Kidney epithelial cell (primary cell): Measurements from ENCODE around the gene LDLRAD4. TPM values are rescaled to one million over a fixed set of nuclear protein-coding genes. Genes with fewer than 3 reads are reported as not detected.
A peak's percentile ranks its signal among the peaks of the same experiment; 100 is the strongest.

ENCODE experiments used
- DNase-seq: peaks from one replicate; pipeline ENCODE4 v3.0.0-alpha.2; 2010; ENCODE audit warnings: low read depth
- H3K27me3 ChIP-seq: 2 replicates; pipeline ENCODE4 v1.6.0; 2011; ENCODE audit warnings: low read length; ENCODE audit not compliant: control insufficient read depth, insufficient read depth
- H3K36me3 ChIP-seq: 2 replicates; pipeline ENCODE4 v1.5.1; 2011; ENCODE audit warnings: low read length; ENCODE audit not compliant: control insufficient read depth, insufficient read depth
- H3K4me3 ChIP-seq: 2 replicates; pipeline ENCODE4 v1.5.1; 2011; ENCODE audit warnings: low read depth, mild to moderate bottlenecking, control low read depth, low read length
- total RNA-seq: library from RNA; depleted of rRNA; stranded (reverse); fragments of >200 nt; gene quantifications from 2 replicates; pipeline ENCODE4 v1.2.3, GENCODE V29; 2015
- TF ChIP-seq, protein P1 (sequence below): IDR thresholded peaks from 2 replicates; pipeline ENCODE4 v1.5.1; 2011; ENCODE audit warnings: mild to moderate bottlenecking, moderate library complexity, low read length, control low read depth, inconsistent platforms; ENCODE audit not compliant: insufficient read depth, poor library complexity, severe bottlenecking

Gene LDLRAD4
- total RNA-seq, 1 donor from 2014 or later = 5.8 TPM

- TF ChIP-seq, protein P1, sequence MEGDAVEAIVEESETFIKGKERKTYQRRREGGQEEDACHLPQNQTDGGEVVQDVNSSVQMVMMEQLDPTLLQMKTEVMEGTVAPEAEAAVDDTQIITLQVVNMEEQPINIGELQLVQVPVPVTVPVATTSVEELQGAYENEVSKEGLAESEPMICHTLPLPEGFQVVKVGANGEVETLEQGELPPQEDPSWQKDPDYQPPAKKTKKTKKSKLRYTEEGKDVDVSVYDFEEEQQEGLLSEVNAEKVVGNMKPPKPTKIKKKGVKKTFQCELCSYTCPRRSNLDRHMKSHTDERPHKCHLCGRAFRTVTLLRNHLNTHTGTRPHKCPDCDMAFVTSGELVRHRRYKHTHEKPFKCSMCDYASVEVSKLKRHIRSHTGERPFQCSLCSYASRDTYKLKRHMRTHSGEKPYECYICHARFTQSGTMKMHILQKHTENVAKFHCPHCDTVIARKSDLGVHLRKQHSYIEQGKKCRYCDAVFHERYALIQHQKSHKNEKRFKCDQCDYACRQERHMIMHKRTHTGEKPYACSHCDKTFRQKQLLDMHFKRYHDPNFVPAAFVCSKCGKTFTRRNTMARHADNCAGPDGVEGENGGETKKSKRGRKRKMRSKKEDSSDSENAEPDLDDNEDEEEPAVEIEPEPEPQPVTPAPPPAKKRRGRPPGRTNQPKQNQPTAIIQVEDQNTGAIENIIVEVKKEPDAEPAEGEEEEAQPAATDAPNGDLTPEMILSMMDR = no peak
- H3K36me3 ChIP-seq = no peaks in the 10 kb centered on the region
- no peaks in the 10 kb centered on the region for H3K27me3 ChIP-seq
- no peak overlapping the region for H3K4me3 ChIP-seq
- no peak for DNase-seq
Observed at GRCh38 chr18:13374096-13374467, 155.5 kb downstream of the LDLRAD4 start.

DNA sequence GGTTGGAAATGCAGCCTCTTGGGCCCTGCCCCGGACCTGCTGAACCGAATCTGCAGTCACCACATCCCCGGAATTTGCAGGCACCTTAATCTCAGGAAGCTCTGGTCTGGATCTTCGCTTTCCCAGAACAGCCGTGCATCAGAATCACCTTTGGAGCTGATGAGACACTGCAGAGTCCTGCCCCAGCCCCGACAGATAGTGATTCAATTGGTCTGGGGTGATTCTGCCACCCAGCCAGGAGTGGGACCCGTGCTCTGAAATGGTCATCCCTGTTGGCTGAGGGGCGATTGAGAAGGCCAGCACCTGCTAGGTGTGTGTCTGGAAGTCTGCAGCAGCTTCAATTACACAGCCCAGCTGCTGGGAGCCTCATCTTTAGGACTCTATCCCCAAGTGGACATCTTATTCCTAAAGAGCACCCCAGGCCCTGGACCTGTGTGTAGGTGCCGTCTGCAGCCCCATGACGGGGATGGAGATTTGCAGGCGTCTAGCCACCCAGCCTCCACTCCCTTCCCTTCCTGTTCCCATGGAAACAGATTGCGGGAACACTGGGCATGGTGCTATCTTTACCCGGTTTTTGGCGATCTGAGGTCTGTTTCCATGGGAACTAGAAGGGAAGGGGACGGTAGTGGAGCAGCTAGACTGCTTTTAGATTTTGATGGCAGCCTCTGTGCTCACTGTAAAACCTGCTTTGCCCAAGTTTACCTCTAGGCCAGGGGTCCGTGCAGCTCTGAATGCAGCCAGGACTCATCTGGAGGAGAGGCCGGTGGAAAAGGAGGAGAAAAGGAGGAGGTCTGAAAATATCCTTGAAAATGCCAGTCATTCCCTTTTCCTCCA is 156.1 kb downstream of the LDLRAD4 start:
- no peaks in the 10 kb centered on the region for H3K36me3 ChIP-seq
- no peaks in the 10 kb centered on the region for H3K27me3 ChIP-seq
- no peak for DNase-seq
- H3K4me3 ChIP-seq = no peak overlapping the region
- TF ChIP-seq, protein P1 = no peak

DNA sequence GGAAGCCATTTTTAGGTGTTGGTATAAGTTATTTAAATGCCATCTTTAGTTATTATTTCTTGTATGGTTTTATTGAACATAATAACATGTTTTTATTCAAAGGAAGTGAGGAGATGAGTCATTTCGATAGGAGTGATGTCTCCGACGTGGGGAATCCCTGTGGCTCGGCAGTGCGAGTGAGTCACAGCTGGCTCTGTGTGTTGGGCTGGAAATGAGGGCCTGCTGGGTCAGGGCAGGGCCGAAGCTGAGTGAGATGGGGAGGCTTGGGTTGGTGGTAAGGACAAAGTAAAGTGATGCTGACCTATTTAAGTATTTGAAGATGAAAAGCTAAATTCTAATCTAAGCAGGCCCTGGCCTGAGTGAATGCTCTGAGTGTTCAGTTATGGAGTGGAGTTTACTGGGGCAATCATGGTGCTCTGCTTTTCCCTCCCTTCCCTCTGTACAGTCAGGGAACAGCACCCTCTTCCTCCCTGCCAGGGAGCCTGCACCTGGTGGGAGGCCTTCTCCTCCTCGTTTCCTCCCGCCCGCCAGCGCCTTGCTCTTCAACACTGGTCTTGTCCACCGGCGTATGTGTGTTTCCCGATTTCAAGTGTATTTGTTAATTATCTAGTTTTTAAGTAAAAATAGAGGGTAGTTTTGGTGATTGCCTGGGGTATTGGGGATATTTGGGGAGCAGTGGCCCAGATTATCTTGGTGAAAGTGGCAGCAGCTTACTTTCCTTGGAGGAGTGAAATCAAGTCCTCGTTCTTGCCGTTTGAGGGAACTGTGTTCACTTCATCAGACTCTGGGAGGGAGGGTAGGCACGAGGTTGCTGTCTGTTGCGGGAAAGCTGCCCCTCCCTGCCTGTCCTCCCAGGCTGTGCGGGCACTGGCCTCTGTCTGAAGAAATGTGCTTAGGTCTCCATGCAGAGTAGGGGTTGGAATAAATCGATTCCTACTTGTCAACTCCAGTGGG is 157.0 kb downstream of the LDLRAD4 start:
- TF ChIP-seq, protein P1 = peak; percentile 20
- Histone ChIP-seq H3K4me3 (no peak overlapping the region), H3K27me3 (no peaks in the 10 kb centered on the region), H3K36me3 (no peaks in the 10 kb centered on the region)
- DNase-seq = peak; percentile 75

DNA sequence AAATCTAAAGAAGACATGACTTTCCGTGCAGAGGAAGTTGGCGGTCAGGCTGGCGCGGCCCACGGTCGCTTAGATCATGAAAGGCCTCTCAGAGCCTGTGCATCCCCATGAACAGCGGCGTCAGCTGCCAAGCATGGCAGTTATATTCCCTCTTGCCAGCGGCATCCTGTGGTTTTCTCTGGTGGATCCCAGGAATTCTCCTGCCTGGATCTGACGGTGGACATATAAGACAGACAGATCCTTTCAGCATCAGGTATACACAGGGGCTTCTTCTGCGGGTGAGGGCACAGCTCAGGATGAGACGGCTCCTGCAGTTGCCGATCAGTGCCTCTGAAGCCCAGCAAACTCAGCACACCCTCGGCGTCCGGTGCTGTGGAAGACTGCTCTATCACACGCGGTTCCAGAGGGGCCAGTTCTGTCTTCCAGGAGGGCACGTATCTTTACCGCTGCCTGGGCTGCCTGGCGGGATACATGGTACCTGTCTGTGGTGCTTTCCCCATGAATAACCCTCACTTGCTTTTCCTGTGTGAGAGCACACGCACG is 157.8 kb downstream of the LDLRAD4 start:
- no peak overlapping the region for H3K4me3 ChIP-seq
- no peaks in the 10 kb centered on the region for H3K36me3 ChIP-seq
- no peak for DNase-seq
- TF ChIP-seq, protein P1 = no peak
- no peaks in the 10 kb centered on the region for H3K27me3 ChIP-seq

DNA sequence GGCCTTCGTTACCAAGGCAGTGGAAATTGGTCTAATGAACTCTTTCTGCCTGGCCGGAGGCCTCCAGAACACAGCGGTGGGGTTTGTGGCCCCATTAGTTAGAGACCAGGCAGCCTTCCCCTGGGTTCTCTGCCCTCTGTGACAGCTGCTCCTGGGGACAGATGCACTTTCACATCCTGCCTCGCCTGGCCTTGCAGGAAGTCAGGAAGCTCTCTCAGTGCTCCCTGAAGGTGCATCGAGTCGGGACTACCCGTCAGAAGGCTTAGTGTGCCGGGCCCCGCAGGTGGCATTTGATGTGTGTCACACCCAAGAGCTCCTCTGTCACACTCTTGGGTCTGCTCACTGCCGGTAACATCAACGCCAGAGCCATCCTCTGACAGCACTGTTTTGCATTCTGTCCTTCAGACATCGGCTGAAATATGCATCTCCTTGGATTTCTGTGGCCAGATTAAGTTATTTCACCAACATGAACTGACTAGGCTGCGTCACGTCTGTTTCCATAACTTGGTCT is 158.3 kb downstream of the LDLRAD4 start:
- TF ChIP-seq, protein P1 = no peak
- DNase-seq = no peak
- Histone ChIP-seq H3K4me3 (no peak overlapping the region), H3K27me3 (no peaks in the 10 kb centered on the region), H3K36me3 (no peaks in the 10 kb centered on the region)
